Measurements from ENCODE around the gene GPN2. TPM values are rescaled to one million over a fixed set of nuclear protein-coding genes. Genes with fewer than 3 reads are reported as not detected.
A peak's percentile ranks its signal among the peaks of the same experiment; 100 is the strongest.
"Not testable (repeated sequence)": the region's sequence is repeated elsewhere in the genome, so short reads cannot be mapped to it uniquely, and the experiment has no call there.

Gene GPN2
- total RNA-seq, 1 donor from 2014 or later: 14.9 TPM

DNA sequence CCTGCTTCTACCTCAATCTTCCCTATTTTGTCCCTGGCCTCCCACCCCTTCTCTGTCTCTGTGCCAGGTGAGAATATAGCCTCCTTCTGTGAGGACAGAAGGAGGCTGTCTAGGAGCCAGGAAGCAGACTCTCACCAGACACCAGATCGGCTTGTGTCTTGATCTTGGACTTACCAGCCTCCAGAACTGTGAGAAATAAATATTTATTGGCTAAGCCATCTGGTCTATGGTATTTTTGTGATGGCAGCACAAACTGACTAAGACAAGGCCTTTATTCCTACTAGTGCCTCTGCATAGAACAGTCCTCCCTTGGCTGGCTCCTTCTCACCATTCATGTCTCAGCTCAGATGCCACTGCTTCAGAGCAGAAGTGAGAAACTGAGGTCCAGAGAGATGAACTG is 1.9 kb downstream of the GPN2 start:
- intact Hi-C loops (cut with micrococcal nuclease): no loop called here
- no peak for TF ChIP-seq CTCF (IDR thresholded peaks at IDR 0.05; ENCODE audit: borderline replicate concordance)
- Histone ChIP-seq H3K9me3 (replicated peaks) (no peaks in the 10 kb centered on the region), H3K4me3 (no peak overlapping the region), H3K27ac (replicated peaks) (peak overlapping the region; percentile 26), H3K4me1 (peaks cover 43% of the 10 kb centered on the region), H3K27me3 (ENCODE audit: low read depth) (no peaks in the 10 kb centered on the region), H3K36me3 (peaks cover 76% of the 10 kb centered on the region)
- no peak for DNase-seq

DNA sequence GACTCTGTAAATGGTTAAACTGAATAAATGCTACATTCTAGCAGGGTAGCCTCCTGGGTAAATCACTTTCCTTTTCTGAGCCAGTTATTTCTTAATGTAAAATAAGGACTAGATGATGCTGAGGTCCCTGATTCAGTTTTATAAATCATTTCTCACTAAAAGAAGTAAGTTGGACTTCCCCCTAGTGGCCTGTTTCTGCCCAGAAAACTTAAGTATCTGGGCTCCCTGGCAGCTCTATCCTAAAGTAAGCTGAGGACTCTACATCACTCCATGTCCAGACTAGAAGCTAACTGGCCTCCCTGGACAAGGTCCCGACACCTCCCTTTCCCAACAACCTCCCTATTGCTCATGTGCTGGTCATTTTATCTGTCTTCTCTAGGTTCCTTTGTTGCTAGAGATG is 3.0 kb downstream of the GPN2 start:
- Histone ChIP-seq H3K4me1 (peaks cover 43% of the 10 kb centered on the region), H3K4me3 (no peak overlapping the region), H3K27me3 (ENCODE audit: low read depth) (no peaks in the 10 kb centered on the region), H3K27ac (replicated peaks) (peak overlapping the region; percentile 28), H3K36me3 (peaks cover 76% of the 10 kb centered on the region), H3K9me3 (replicated peaks) (no peaks in the 10 kb centered on the region)
- DNase-seq: no peak
- TF ChIP-seq CTCF (IDR thresholded peaks at IDR 0.05; ENCODE audit: borderline replicate concordance): peak; percentile 44
- intact Hi-C loops (cut with micrococcal nuclease): no loop called here

GRCh38 chr1:26882696-26883463 is 7.2 kb downstream of the GPN2 start:
- no peaks in the 10 kb centered on the region for H3K27me3 ChIP-seq (ENCODE audit: low read depth)
- no peak for DNase-seq
- intact Hi-C loops (cut with micrococcal nuclease): no loop called here
- peaks cover 13% of the 10 kb centered on the region for H3K4me1 ChIP-seq
- H3K4me3 ChIP-seq: no peak overlapping the region
- peaks cover 97% of the 10 kb centered on the region for H3K36me3 ChIP-seq
- H3K27ac ChIP-seq (replicated peaks): no peak overlapping the region
- H3K9me3 ChIP-seq (replicated peaks): no peaks in the 10 kb centered on the region
- TF ChIP-seq CTCF (IDR thresholded peaks at IDR 0.05; ENCODE audit: borderline replicate concordance): no peak

- intact Hi-C loops (cut with micrococcal nuclease); H3K4me3 ChIP-seq; DNase-seq; H3K4me1 ChIP-seq; H3K27me3 ChIP-seq (ENCODE audit: low read depth); H3K27ac ChIP-seq (replicated peaks); H3K9me3 ChIP-seq (replicated peaks): not testable (repeated sequence)
- H3K36me3 ChIP-seq: peaks cover 93% of the 10 kb centered on the region
Observed at GRCh38 chr1:26881611-26882010, 8.5 kb downstream of the GPN2 start.

GRCh38 chr1:26879793-26880192 is 10.3 kb downstream of the GPN2 start:
- no peak for DNase-seq
- Histone ChIP-seq H3K9me3 (replicated peaks) (no peaks in the 10 kb centered on the region), H3K4me3 (no peak overlapping the region), H3K36me3 (peaks cover 82% of the 10 kb centered on the region), H3K4me1 (peaks cover 5% of the 10 kb centered on the region), H3K27ac (replicated peaks) (no peak overlapping the region), H3K27me3 (ENCODE audit: low read depth) (no peaks in the 10 kb centered on the region)
- TF ChIP-seq CTCF (IDR thresholded peaks at IDR 0.05; ENCODE audit: borderline replicate concordance): no peak
- intact Hi-C loops (cut with micrococcal nuclease): loop anchor here (10.0 kb wide), 1 partner anchor 275 kb away; no protein-coding TSS in a partner anchor

DNA sequence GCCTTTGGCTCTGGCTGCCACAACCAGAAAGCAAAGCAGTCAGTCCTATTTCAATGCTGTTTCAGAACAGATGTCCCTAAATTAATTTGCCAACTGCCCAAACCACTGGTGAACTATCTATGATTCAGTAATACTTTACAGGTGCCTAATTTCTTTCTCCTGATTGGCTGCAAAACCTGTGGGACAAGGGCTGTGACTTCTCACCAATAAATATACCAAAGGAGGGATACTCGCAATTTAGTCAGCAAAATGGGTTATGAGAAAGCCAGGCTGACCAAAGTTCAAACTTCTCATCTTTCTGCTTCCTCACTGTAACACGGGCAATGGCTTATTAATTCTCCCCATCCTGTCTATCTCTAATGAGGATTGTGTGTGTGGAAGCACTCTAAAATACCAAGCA is 12.8 kb downstream of the GPN2 start:
- no peak overlapping the region for H3K4me3 ChIP-seq
- no peak for TF ChIP-seq CTCF (IDR thresholded peaks at IDR 0.05; ENCODE audit: borderline replicate concordance)
- no peak overlapping the region for H3K27ac ChIP-seq (replicated peaks)
- H3K36me3 ChIP-seq: peaks cover 57% of the 10 kb centered on the region
- intact Hi-C loops (cut with micrococcal nuclease): loop anchor here (10.0 kb wide), 1 partner anchor 273 kb away; no protein-coding TSS in a partner anchor
- no peak for DNase-seq
- peaks cover 5% of the 10 kb centered on the region for H3K4me1 ChIP-seq
- H3K27me3 ChIP-seq (ENCODE audit: low read depth): no peaks in the 10 kb centered on the region
- H3K9me3 ChIP-seq (replicated peaks): no peaks in the 10 kb centered on the region

Measured in left ventricle myocardium inferior (tissue), 1 donor.